ENCODE measurements around the gene CACNA1G. TPM values are rescaled to one million over a fixed set of nuclear protein-coding genes. Genes with fewer than 3 reads are reported as not detected.

The CACNA1G gene
- total RNA-seq, 2 experiments from 2014 or later, result 0.13 TPM; not detected in 1

DNA sequence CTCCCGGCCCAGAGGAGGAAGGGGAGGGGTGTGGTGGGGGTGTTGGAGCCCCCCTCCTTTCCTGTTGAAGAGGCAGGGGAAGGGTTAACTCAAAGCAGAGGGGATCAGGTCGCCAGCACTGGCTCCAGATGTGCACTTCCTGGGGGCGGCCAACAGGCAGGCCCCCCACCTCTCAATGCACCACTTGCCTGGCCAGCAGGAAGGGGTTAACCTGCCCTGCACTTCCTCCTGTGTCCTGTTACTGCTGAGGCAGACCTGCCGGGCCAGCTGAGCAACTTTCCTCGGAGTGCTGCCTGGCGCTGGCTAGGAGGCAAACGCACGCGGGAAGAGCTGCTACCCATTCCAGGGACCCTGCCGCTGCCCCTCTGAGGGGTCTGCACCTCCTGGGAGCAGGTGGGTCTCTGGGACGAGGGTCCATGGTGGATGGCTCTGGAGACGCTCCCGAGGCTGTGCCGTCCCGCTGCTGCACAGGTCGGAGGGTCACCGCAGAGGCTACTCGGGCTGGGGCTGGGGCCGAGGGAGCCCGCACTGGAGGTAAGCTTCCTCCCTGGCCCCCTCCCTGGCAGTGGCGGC lies 28.0 kb upstream of the CACNA1G start, which contains the start of gene EPN3:
TSS of gene EPN3 (plus strand) at position 284 of the 573 bp plus-strand sequence. CDS start 3,822 bp downstream, outside the sequence.
- TF ChIP-seq, protein P1, sequence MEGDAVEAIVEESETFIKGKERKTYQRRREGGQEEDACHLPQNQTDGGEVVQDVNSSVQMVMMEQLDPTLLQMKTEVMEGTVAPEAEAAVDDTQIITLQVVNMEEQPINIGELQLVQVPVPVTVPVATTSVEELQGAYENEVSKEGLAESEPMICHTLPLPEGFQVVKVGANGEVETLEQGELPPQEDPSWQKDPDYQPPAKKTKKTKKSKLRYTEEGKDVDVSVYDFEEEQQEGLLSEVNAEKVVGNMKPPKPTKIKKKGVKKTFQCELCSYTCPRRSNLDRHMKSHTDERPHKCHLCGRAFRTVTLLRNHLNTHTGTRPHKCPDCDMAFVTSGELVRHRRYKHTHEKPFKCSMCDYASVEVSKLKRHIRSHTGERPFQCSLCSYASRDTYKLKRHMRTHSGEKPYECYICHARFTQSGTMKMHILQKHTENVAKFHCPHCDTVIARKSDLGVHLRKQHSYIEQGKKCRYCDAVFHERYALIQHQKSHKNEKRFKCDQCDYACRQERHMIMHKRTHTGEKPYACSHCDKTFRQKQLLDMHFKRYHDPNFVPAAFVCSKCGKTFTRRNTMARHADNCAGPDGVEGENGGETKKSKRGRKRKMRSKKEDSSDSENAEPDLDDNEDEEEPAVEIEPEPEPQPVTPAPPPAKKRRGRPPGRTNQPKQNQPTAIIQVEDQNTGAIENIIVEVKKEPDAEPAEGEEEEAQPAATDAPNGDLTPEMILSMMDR (IDR thresholded peaks at IDR 0.05), result no peak
- H3K9me3 Mint-ChIP-seq, result no peaks in the 10 kb centered on the region
- no peak for DNase-seq
- peaks cover 52% of the 10 kb centered on the region for H3K27me3 Mint-ChIP-seq
- POLR2A ChIA-PET, result interaction anchor here (0.7 kb wide), 1 partner anchor 441 kb away, joined by 4 read pairs; no protein-coding TSS in a partner anchor
- CTCF ChIA-PET, result interaction anchor here (0.9 to 1.5 kb wide), 7 partner anchors 9 to 98 kb away, joined by 3 to 6 read pairs (median 4); partner anchors contain the start of gene RSAD1
- H3K4me1 Mint-ChIP-seq (ENCODE audit: low read depth), result peaks cover 17% of the 10 kb centered on the region
- no peaks in the 10 kb centered on the region for H3K36me3 Mint-ChIP-seq (ENCODE audit: low read depth)
- ATAC-seq, result no peak
- H3K4me3 Mint-ChIP-seq, result no peak within 1 kb of the TSS
- intact Hi-C loops (cut with micrococcal nuclease), result no loop called here
- H3K27ac Mint-ChIP-seq, result no peak within 1 kb of the TSS

DNA sequence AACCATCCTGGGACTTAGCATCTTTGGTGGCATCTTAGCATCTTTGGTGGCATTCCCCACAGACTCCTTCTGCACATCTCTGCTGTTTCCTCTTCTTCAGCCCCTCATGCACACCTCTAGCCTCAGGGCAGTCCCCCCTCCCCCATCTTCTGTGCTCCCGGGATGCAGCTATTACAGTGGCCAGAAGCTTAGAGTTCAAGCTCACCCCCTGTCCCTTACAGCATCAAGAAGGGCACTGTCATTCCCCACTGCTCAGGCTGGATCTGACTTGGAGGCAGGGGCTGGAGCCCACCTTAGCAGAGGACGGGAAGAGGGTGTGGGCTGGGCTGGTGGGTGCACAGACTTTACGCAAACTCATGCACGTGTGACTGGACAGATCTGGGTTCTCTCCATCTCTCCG lies 27.3 kb upstream of the CACNA1G start:
- no peaks in the 10 kb centered on the region for H3K9me3 Mint-ChIP-seq
- H3K36me3 Mint-ChIP-seq (ENCODE audit: low read depth), result no peaks in the 10 kb centered on the region
- no peak for ATAC-seq
- peaks cover 52% of the 10 kb centered on the region for H3K27me3 Mint-ChIP-seq
- no peak for DNase-seq
- peaks cover 17% of the 10 kb centered on the region for H3K4me1 Mint-ChIP-seq (ENCODE audit: low read depth)
- no peak overlapping the region for H3K27ac Mint-ChIP-seq
- POLR2A ChIA-PET, result no interaction called here
- intact Hi-C loops (cut with micrococcal nuclease), result no loop called here
- H3K4me3 Mint-ChIP-seq, result no peak overlapping the region
- TF ChIP-seq, protein P1 (IDR thresholded peaks at IDR 0.05), result no peak
- CTCF ChIA-PET, result interaction anchor here (1.1 to 1.5 kb wide), 3 partner anchors 9 to 93 kb away, joined by 3 to 4 read pairs (median 4); no protein-coding TSS in a partner anchor

DNA sequence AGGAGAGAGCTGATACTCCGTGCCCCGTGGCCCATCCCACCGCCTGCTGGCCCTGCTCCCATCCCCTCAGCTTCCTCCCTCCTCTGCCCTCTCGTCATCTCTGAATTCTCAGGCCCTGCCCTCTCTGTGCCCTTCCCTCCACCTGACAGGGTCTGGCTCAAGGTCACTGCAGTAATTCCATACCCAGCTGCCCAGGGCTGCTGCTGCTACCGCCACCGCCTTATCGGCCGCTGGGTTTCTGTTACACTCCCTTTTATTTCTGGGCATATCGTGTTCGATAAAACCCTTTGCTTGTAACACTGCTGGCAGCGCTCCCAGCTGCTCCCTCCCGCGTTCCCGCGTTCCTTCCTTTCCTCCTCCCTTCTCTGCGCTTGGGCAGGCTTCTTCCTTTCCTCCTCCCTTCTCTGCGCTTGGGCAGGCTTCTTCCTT lies 26.8 kb upstream of the CACNA1G start:
- POLR2A ChIA-PET, result no interaction called here
- ATAC-seq, result no peak
- CTCF ChIA-PET, result interaction anchor here (1.1 to 1.3 kb wide), 2 partner anchors 9 to 92 kb away, joined by 3 to 4 read pairs; no protein-coding TSS in a partner anchor
- Mint-ChIP-seq H3K27ac (no peak overlapping the region), H3K36me3 (ENCODE audit: low read depth) (no peaks in the 10 kb centered on the region), H3K9me3 (no peaks in the 10 kb centered on the region), H3K4me3 (no peak overlapping the region), H3K27me3 (peaks cover 52% of the 10 kb centered on the region), H3K4me1 (ENCODE audit: low read depth) (peaks cover 17% of the 10 kb centered on the region)
- TF ChIP-seq, protein P1 (IDR thresholded peaks at IDR 0.05), result no peak
- DNase-seq, result no peak
- intact Hi-C loops (cut with micrococcal nuclease), result no loop called here

DNA sequence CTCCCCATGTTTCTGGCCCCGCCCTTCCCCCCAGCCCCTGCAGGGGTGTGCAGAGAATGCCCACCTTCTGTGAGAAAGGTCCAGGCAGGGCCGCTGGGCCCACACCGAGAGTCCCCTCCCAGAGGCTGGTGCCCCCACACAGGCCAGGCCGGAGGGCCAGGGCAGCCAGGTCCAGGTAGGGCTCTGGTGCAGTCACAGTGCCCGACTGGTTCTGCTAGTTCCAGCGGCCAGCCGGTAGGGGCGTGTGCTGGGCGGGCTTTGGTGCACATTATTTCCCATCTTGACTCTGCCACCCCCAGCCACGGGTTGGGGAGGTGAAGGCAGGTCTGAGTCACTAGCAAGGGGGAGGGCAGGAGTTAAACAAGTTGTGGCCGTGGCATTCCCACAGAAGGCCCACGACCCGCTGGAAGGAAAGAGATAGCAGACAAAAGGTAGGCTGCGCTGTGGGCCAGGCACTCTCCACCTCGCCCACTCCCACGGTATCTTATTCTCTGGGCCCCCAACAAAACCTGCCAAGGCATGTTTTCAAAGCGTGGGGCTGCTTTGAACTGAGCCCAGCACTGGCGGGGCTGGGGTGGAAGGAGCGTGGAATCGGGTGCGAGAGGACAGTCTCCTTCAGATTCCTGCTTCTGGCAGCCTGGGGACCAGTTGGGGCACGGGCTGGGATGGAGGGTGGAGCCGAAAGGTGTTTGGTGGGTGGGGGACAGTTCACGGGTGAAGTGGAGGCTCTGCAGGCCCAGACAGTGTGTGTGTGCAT lies 26.1 kb upstream of the CACNA1G start:
- Mint-ChIP-seq H3K4me3 (no peak overlapping the region), H3K9me3 (no peaks in the 10 kb centered on the region), H3K4me1 (ENCODE audit: low read depth) (peaks cover 17% of the 10 kb centered on the region), H3K36me3 (ENCODE audit: low read depth) (no peaks in the 10 kb centered on the region), H3K27me3 (peaks cover 49% of the 10 kb centered on the region), H3K27ac (no peak overlapping the region)
- ATAC-seq (peak; percentile 82), DNase-seq (peak; percentile 54)
- intact Hi-C loops (cut with micrococcal nuclease), result no loop called here
- TF ChIP-seq, protein P1 (IDR thresholded peaks at IDR 0.05), result peak; percentile 18
- ChIA-PET CTCF (interaction anchor here (1.3 kb wide), 1 partner anchor 8 kb away, joined by 4 read pairs; no protein-coding TSS in a partner anchor), POLR2A (no interaction called here)

DNA sequence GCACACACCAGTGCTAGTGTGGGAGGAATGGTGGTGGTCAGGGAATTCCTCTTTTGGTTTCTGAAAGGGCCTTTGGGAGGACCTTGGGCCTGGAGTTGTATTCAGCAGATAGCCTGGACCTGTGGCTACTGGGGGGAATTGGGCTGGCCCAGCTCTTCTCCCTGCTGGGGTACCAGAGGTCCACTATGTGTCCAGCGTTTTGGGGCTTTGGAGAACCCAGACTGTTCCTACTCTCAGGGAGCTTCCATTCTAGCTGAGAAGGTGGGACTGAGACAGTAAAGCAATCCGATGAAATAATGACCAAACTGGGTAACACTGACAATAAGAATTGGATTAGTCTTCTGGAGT lies 25.6 kb upstream of the CACNA1G start:
- TF ChIP-seq, protein P1 (IDR thresholded peaks at IDR 0.05), result no peak
- ChIA-PET CTCF (no interaction called here), POLR2A (no interaction called here)
- no peak for DNase-seq
- intact Hi-C loops (cut with micrococcal nuclease), result no loop called here
- Mint-ChIP-seq H3K36me3 (ENCODE audit: low read depth) (no peaks in the 10 kb centered on the region), H3K4me1 (ENCODE audit: low read depth) (peaks cover 17% of the 10 kb centered on the region), H3K9me3 (no peaks in the 10 kb centered on the region), H3K27ac (no peak overlapping the region), H3K4me3 (no peak overlapping the region), H3K27me3 (peaks cover 43% of the 10 kb centered on the region)
- ATAC-seq, result no peak

Measured in activated CD8-positive, alpha-beta T cell treated with anti-CD3 and anti-CD28 coated beads for 36 hours (primary cell).